Activated T-helper 9 cell treated with anti-CD3 and anti-CD28 coated beads, Interleukin-2, amount 50 U/mL, for 16 hours (primary cell): ENCODE data around the gene ZFR2.
"Not testable (repeated sequence)": the region's sequence is repeated elsewhere in the genome, so short reads cannot be mapped to it uniquely, and the experiment has no call there.

Experiments
- DNase-seq: peaks from one replicate; pipeline ENCODE4 v3.0.0-alpha.2; 2020; ENCODE audit warnings: low read depth

ZFR2 gene

DNA sequence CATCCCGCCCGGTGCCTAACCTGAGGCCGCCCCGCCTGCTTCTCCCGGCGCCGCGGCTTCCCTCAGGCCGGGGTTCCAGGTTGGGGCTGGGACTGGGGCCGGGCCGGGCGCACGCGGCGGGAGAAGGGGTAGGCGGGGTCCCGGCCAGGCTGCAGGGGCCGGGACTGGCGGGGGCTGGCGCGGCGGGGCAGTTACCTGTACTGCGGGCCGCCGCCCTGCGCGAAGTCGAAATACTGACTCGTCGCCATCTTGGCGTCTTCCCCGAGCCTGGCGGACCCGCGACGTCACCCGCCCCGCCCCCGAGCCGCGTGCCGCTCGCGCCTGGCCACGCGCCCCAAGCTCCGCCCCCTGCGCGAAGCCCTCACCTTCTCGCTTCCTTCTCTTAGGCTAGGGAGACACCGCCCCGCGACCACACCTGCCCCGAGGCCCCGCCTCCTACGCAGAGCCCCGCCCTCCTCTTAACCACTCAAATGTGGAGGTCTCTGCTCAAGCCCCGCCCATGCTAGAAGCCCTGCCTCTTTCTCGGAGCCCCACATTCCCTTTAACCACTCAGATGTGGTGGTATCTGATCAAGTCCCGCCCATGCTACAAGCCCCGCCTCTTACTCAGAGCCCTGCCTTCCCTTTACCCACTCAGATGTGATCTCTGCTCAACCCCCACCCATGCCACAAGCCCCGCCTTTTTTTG is at the start of gene ZFR2:
Gene ZFR2, minus strand, starts transcription at position 269 of the 687 bp plus-strand sequence. Its CDS starts 21 bp downstream, at position 248.
- peak; percentile 6 for DNase-seq

GRCh38 chr19:3916033-3916432 is 47.2 kb upstream of the ZFR2 start:
- DNase-seq, result no peak

GRCh38 chr19:3914199-3914598 is 45.4 kb upstream of the ZFR2 start:
- DNase-seq, result no peak

GRCh38 chr19:3910105-3910504 is 41.3 kb upstream of the ZFR2 start:
- DNase-seq, result no peak

DNA sequence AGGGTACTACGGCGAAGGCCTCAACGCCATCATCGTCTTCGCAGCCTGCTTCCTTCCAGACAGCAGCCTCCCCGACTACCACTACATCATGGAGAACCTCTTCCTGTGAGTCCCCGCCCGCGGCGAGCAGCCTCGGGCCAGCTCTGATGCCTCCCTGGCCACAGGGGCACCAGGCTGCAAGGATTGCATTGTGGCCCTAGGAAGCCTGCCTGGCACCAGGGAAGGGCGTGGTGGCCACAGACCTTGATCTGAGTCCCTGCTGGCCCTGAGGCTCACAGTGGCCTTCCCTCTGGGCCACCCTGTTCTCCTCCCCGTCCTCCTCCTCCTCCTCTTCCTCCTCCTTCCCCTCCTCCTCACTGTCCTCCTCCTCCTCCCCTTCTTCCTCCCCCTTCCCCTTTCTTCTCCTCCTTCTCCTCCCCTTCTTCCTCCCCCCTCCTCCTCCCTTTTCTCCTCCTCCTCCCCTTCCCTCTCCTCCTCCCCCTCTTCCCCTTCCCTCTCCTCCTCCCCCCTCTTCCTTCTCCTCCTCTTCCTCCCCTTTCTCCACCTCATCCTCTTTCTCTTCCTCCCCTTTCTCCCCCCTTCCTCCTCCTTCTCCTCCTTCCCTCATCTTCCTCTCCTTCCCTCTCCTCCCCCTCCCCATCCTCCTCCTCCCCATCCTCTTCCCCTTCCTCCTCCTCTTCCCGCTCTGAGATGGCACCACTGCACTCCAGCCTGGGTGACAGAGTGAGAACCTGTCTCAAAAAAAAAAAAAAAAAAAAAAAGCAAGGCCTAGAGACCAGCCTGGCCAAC is 39.6 kb upstream of the ZFR2 start:
- no peak for DNase-seq

DNA sequence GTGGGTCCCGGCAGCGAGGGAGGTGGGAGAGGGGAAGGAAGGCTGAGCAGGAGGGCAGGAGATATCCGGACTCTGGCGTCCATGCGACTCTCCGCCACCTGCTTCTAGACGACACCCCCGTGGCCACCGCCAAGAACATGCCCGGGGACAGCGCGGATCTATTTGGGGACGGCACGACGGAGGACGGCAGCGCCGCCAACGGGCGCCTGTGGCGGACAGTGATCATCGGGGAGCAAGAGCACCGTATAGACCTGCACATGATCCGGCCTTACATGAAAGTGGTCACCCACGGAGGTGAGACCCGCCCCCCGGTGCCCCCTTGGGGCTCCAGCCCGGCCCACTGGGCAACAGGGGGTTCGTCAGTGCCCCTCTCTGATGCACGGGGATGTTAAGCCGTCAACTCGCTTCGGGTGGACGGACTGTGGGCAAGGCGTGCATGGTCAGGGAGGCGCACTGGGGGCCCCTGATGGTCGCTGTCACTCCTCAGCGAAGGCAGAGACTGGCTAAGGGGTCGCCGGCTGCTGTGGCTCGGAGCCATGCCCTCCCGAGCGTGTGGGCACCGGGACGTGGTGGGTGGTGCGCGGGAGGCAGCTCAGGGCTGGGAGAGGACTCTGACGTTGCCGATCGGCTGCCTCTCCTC is 38.9 kb upstream of the ZFR2 start:
- DNase-seq, result no peak

DNA sequence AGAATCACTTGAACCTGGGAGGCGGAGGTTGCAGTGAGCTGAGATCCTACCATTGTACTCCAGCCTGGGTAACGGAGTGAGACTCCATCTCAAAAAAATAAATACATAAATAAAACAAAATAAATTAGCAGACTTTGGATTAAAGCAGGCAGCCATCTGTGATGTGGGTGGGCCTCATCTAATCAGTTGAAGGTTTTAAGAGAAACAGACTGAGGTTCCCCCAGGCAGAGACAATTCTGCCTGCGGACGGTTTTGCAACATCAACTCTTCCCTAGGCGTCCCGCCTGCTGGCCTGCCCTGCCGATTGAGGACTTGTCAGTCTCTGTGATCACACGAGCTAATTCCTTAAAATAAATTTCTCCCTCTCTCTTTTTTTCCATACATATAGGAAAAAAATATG is 35.4 kb upstream of the ZFR2 start:
- no peak for DNase-seq

DNA sequence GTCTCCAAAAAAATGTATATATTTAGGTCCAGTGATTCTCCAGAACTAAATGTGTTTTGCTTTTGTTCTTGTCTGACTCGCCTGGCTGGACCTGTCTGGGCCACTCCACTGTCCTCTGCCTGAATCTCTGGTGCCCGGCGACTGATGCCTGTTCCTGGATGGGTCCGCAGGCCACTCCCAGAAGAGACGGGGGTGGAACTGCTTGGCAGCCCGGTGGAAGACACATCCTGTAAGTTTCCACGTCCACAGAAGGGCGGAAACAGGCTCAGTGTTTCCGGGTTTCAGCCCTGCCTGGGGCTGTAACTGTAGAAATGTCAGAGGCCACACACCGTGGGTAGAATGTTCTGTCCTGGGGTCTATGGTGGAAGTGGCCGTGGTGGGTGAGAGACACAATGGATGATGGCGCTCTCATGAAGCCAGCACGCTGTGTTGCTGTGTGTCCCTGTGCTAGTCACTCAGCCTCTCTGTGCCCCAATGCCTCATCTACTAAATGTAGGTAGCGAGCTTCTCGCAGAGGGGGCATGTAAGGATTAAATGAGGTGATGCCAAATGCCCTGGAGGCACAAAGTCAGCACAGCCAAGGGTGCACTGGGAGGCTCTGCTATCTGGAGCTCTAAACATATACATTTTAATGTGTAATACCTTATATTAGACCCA is 33.6 kb upstream of the ZFR2 start:
- no peak for DNase-seq

- DNase-seq, result no peak
These were observed 30.9 kb upstream of the ZFR2 start for GRCh38 chr19:3899531-3900294.

GRCh38 chr19:3898426-3898825 is 29.6 kb upstream of the ZFR2 start:
- DNase-seq, result no peak

DNA sequence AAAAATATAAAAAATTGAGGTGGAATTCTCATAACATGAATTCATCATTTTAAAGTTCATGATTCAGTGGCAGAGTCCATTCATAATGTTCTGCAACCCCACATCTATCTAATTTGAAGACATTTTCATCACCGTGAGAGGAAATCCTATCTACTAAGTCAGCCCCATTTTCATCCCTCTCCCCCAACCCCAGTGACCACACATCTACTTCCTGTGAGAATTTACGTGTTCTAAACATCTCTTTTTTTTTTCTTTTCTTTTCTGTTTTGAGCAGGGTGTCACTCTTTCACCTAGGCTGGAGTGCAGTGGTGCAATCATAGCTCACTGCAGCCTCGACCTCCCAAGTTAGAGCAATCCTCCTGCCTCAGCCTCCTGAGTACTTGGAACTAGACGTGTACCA is 29.1 kb upstream of the ZFR2 start:
- no peak for DNase-seq

DNA sequence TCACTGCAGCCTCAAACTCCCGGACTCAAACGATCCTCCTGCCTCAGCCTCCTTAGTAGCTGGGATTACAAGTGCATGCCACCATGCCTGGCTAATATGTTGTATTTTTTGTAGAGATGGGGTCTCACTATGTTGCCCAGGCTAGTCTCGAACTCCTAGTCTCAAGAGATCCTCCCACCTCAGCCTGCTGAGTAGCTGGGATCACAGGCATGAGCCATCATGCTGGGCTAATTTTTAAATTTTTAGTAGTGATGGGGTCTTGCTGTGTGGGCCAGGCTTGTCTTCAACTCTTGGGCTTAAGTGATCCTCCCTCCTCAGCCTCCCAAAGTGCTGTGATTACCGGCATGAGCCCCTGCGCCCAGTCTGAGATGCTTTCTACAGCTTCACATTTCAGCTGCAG is 26.9 kb upstream of the ZFR2 start:
- DNase-seq, result no peak

DNA sequence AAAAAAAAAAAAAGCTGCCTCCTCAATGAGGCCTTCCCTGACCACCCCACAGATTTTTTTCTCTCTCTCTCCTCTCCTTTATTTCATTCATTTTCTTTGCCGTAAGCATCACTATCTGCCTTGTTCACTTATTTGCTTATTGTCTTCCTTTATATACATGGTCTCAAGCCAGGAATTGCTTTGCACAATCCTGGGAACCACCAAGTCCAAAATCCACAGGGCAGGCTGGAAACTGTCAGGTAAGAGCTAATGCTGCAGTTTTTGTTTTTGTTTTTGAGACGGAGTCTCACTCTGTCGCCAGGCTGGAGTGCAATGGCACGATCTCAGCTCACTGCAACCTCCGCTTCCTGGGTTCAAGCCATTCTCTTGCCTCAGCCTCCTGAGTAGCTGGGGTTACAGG is 26.1 kb upstream of the ZFR2 start:
- DNase-seq, result not testable (repeated sequence)

- DNase-seq, result no peak
These were observed 24.8 kb upstream of the ZFR2 start for GRCh38 chr19:3893509-3894179.

GRCh38 chr19:3890591-3890990 is 21.8 kb upstream of the ZFR2 start:
- DNase-seq, result no peak

- DNase-seq, result no peak
These were observed 13.2 kb upstream of the ZFR2 start for GRCh38 chr19:3882041-3882384.

DNA sequence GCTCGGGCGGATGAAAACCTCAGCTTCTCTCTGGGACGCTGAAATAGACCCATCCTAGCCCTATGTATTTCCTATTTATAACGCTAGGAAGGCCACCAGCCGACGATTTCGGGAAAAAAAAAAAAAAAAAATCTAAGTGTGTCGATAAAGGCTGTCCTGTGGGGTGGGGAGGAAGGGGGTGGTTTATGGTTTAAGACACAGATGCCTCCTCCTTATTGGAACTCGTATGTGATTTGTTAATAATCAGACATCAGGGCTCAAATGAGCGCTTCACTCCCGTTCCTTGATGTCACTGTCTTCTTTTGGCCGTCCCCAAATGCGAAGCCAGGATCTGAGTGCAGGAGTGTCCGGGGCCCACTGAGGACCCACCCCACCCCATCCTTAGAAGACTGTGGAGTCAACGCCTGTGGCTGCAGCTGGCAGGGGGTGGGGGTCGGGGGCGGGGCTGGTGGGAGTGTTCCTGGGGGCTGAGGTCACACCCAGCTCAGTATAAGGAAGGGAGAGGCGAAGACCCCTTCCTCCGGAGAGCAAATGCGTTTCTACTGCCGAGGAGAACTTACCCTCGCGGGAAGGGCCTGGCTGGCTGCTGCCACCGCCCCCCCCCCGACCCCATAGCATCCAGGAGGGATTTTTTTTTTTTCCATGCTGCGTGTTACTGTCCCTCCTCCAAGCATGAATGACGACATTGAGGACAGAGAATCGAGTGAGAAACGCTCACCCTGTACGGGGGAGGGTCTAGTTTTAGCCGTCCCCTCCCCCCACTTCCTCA is 12.6 kb upstream of the ZFR2 start:
- no peak for DNase-seq

DNA sequence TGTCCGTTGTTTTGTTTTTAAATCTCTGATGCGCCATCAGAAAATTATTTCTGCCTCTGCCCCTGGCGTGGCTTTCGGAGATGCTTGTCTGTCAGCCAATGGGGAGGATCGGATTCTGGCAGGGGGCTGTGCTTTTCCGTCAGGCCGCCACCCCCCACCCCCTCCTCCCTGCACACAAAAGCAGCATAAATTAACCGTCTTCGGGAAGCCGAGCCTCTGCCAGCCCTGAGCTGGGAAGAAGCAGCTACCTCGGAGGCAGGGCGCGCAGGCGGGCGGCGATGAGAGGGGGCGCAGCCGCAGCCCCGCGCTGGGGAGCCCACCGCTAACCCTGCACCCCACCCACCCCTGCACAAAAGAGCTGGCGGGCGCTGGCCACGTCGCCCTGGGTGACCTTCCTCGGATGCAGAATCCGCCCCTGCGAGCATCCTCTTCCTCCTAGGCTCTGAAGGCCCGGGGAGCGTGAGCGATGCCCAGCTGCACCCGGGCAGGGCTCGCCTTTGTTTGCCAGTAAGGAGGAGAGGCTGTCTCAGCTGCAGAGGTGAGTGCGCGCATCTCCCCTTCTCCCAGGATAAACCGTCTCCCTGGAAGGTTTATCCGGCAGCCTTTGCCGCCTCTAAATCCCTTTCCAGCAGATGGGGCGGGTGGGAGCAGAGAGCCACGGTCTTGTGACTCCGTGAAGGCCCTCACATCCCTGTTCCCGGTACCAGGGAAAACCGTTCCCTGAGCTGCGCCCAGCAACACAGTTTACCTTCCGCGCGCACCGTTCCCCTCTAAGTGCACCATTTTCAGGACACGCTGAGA is 11.8 kb upstream of the ZFR2 start, which contains the start of gene ATCAY:
Gene ATCAY, plus strand, starts transcription at position 215 of the 801 bp plus-strand sequence. CDS start 5,083 bp downstream, outside the sequence.
- DNase-seq, result no peak

DNA sequence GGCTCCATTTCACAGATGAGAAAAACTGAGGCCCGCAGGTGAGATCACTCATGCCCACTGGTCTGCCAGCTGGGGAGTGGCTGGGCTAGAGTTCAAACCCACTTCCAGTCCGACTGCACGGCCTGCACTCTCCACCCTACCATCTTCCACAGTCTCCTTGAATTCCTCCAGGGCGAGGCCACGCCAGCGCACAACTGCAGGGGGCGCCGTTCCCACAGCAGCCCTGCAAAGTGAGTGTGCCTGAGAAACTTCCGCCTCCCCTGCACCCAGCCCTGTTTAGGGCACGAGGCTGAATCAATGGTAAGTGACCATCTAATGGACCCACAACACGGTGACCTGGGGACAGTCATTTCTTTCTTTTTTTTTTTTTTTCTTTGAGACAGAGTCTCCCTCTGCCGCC is 10.8 kb upstream of the ZFR2 start:
- DNase-seq, result no peak

DNA sequence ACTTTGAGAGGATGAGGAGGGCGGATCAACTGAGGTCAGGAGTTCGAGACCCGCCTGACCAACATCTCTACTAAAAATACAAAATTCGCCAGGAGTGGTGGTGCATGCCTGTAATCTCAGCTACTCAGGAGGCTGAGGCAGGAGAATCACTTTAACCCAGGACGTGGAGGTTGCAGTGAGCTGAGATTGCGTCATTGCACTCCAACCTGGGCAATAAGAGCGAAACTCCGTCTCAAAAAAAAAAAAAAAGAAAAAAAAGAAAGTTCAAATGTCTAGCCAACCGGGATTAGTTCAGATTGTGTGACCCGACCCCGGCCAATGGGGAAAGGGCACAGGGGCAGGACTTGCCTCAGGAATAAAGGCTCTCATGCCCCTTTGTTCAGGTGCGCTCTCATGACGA is 5.9 kb upstream of the ZFR2 start:
- DNase-seq, result not testable (repeated sequence)
